WTC11 (cell line): ENCODE data around the gene GGT6.
"Not testable (repeated sequence)": the region's sequence is repeated elsewhere in the genome, so short reads cannot be mapped to it uniquely, and the experiment has no call there.

ENCODE experiments used
- CREB1 ChIP-seq: sonication (generic); formaldehyde crosslinking; IDR thresholded peaks from 2 replicates; pipeline ENCODE4 v1.8.0; 2023; ENCODE audit warnings: mild to moderate bottlenecking, missing genetic modification reagents
- ELF4 ChIP-seq: sonication (generic); formaldehyde crosslinking; IDR thresholded peaks from 2 replicates; pipeline ENCODE4 v1.8.1; 2022; ENCODE audit warnings: low read depth, mild to moderate bottlenecking, moderate library complexity, missing genetic modification reagents
- PRRX2 ChIP-seq: fragments of 250-450 bp; sonication (Bioruptor Pico); IDR thresholded peaks from 2 replicates; pipeline ENCODE4 v1.8.0; 2021; ENCODE audit warnings: mild to moderate bottlenecking
- SMAD4 ChIP-seq: sonication (generic); formaldehyde crosslinking; IDR thresholded peaks from 2 replicates; pipeline ENCODE4 v1.8.0; 2022; ENCODE audit warnings: mild to moderate bottlenecking, missing genetic modification reagents
- TF ChIP-seq, protein P1 (sequence below): sonication (generic); formaldehyde crosslinking; IDR thresholded peaks from 2 replicates; pipeline ENCODE4 v1.8.1; 2023; ENCODE audit warnings: mild to moderate bottlenecking, missing genetic modification reagents

DNA sequence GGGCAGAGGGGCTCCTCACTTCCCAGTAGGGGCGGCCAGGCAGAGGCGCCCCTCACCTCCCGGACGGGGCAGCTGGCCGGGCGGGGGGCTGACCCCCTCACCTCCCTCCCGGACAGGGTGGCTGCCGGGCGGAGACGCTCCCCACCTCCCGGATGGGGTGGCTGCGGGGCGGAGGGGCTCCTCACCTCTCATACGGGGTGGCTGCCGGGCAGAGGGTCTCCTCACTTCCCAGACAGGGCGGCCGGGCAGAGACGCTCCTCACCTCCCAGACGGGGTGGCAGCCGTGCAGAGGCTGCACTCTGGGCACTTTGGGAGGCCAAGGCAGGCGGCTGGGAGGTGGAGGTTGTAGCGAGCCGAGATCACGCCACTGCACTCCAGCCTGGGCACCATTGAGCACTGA is 18.0 kb upstream of the GGT6 start:
- TF ChIP-seq SMAD4 (CRISPR knock-in tag); PRRX2; CREB1; ELF4 (CRISPR knock-in tag): not testable (repeated sequence)
- TF ChIP-seq, protein P1, sequence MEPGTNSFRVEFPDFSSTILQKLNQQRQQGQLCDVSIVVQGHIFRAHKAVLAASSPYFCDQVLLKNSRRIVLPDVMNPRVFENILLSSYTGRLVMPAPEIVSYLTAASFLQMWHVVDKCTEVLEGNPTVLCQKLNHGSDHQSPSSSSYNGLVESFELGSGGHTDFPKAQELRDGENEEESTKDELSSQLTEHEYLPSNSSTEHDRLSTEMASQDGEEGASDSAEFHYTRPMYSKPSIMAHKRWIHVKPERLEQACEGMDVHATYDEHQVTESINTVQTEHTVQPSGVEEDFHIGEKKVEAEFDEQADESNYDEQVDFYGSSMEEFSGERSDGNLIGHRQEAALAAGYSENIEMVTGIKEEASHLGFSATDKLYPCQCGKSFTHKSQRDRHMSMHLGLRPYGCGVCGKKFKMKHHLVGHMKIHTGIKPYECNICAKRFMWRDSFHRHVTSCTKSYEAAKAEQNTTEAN (CRISPR knock-in tag), result not testable (repeated sequence)
